ENCODE measurements around the gene GPATCH3. TPM values are rescaled to one million over a fixed set of nuclear protein-coding genes. Genes with fewer than 3 reads are reported as not detected.

The GPATCH3 gene
- total and polyA plus RNA-seq, 2 of the 8 experiments (the other 6 are each of a cell fraction or from before 2014, with no cell fraction given): 7.9 to 17.4 TPM

GRCh38 chr1:26921540-26922430, 21.5 kb upstream of the GPATCH3 start, which contains the start of gene NUDC (continued):
- TF ChIP-seq GABPA (IDR thresholded peaks at IDR 0.05; ENCODE audit: borderline replicate concordance, insufficient read depth, low read length): peak; percentile 57; the same call in 1 of the 2 replicates
- no peak for TF ChIP-seq ZNF274 (IDR thresholded peaks at IDR 0.05; ENCODE audit: borderline replicate concordance, extremely low read depth, low read length)
- TF ChIP-seq EP300 (IDR thresholded peaks at IDR 0.05; ENCODE audit: borderline replicate concordance in 1 of 2, low read depth in 2 of 2, low read length in 2 of 2): no peak
- TF ChIP-seq TAF7 (optimal IDR thresholded peaks at IDR 0.05; ENCODE audit: borderline replicate concordance, low read depth, low read length): peak; percentile 24
- peak; percentile 86; the same call in 1 of the 2 replicates for TF ChIP-seq SP1 (IDR thresholded peaks at IDR 0.05; ENCODE audit: low read depth, low read length)
- peak; percentile 76; the same call in 1 of the 2 replicates for TF ChIP-seq TBP (IDR thresholded peaks at IDR 0.05; ENCODE audit: low read depth, low read length)
- peak; percentile 68; the same call in 1 of the 2 replicates for TF ChIP-seq CREB1 (IDR thresholded peaks at IDR 0.05)
- TF ChIP-seq NRF1 (IDR thresholded peaks at IDR 0.05; ENCODE audit: low read depth, low read length): peak; percentile 24; the same call in 1 of the 2 replicates
- peak; percentile 66 to 94 for TF ChIP-seq POLR2A (IDR thresholded peaks at IDR 0.05; ENCODE audit: control extremely low read depth in 1 of 2, low read depth in 2 of 2, low read length in 2 of 2)
- TF ChIP-seq CHD7 (IDR thresholded peaks at IDR 0.05; ENCODE audit: insufficient replicate concordance, low read length): no peak

All from H1 (cell line).